Colon (tissue), 2 donors: Measurements from ENCODE around the gene SERPINI1.

Experiments
- FAIRE-seq: peaks from 2 replicates; lab custom pipeline; 2012; peaks lifted over from hg19 to GRCh38; lab: Jason Lieb, UNC
- donor health status: control.
- donor health status: control.

SERPINI1 gene

DNA sequence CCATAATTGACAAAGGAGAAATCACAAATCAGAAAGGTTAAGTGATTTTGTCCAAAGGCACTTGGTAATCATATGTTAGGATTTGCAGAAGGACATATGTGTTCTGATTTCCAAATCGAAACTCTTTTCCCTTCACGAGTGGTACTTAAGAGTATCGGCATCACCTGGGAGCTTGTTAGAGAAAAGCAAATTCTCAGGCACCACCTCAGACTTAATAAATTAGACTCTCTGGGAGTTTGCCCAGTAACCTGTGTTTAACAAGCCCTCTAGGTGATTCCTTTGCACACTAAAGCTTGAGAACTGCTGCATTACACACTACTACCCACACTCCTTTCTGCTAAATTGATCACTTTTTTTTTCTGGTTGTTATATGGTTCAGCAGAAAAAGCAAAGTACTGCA, 116.2 kb downstream of the SERPINI1 start:
- no peak for FAIRE-seq

- no peak for FAIRE-seq
Measured at GRCh38 chr3:167852216-167852615, 116.7 kb downstream of the SERPINI1 start.

DNA sequence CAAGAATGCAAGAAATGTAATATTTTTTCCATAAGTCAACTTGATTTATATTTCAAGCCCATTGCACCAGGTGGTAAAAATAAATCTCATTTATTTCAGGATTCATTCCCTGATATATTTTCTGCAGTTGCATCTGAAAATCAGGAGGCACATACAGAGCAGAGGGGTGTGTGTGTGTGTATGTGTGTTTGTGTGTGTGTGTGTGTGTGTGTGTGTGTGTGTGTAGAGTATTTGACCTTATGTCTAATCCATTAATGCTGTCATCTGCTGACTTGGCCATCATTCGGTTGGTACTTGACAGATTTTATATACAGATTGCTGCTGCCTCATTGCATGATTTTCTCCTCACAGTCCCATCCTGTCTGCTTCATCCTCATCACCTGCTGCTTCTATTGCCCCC, 118.5 kb downstream of the SERPINI1 start:
- no peak for FAIRE-seq

DNA sequence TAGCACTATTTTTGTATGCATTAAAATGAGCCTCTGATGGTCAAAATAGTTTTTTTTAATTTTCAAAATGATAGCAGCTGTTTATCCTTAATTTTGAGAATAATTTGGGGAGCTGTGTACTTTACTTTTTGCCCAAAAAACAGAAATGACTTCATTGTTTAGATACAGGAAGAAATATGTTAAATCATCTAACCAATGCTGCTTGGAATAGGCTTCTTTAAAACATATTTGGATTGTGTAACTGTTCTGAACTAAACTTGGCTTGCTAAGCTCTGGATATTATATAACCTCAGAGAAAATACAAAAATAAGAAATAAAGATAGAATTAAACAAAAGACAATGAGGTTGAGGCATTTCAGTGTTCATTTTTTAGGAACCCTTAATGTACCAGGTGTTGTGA, 119.3 kb downstream of the SERPINI1 start:
- no peak for FAIRE-seq

DNA sequence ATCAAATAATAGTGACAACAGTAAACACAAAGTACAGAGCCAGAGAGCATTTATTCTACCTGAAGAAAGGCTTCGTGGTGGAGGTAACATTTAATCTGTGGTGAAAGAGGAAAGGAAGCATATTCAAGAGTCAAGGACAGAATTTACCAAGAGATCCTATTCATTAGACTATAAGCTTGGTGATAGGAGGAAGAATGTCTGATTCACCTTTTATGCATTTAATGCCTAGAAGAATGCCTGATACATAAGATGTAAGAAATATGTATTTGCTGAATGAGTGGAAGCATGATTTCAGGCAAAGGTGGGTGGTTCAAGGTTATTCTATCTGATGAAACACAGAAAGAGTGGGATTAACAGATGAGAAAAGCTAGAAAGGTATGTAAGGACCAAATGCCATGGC, 119.8 kb downstream of the SERPINI1 start:
- no peak for FAIRE-seq

DNA sequence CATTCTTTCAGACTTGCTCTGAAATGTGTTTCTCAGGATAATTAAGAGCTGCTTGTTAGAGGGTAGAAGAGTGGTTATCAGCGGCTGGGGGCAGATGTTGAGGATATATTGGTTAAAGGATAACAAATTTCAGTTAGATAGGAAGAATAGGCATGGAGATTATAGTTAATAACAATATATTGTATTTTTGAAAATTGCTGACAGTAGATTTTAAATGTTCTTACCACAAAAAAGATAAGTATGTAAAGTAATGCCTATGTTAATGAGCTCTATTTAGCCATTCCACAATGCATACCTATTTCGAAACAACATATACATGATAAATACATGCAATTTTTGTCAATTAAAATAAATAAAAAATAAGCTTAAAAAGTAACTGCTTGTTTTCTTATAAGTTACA, 123.3 kb downstream of the SERPINI1 start:
- FAIRE-seq = no peak

DNA sequence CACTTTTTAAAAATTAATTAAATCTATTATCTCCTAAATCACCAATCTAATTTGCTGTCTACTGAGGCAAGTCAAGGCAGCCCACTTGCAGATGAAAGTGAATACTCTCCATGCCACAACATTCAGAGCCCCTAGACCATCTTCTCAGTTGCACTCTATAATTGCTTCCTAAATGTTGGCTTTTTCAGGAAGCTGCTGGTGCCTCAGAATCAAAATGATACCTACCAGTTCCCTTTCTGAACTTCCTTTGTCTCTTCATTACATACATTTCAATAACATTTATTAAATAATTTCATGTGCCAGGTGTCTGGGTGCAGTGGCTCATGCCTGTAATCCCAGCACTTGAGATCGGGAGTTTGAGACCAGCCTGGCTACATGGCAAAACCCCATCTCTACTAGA, 124.1 kb downstream of the SERPINI1 start:
- no peak for FAIRE-seq

- FAIRE-seq = no peak
Measured at GRCh38 chr3:167861649-167862048, 126.1 kb downstream of the SERPINI1 start.

GRCh38 chr3:167862104-167862730, 126.7 kb downstream of the SERPINI1 start:
- FAIRE-seq = no peak

- FAIRE-seq = no peak
Measured at GRCh38 chr3:167863811-167864551, 128.5 kb downstream of the SERPINI1 start.

DNA sequence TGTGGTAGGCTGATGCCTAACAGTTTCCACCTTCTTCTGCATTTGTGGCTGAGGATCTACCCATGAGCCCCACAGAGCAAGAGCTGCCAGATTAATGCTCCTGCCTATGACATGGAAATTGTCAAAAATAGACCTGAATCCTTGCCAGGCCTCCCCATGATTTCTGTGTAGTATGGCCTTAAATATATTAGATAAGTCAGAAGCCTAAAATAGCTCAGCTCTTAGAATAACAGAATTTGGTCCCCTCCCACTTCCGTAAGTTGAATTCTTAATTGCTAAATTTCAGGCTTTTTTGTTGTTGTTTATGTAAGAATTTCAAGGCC, 129.0 kb downstream of the SERPINI1 start:
- FAIRE-seq = no peak

GRCh38 chr3:167866331-167866730, 130.8 kb downstream of the SERPINI1 start:
- no peak for FAIRE-seq

- no peak for FAIRE-seq
Measured at GRCh38 chr3:167867981-167868380, 132.5 kb downstream of the SERPINI1 start.

GRCh38 chr3:167870181-167870580, 134.7 kb downstream of the SERPINI1 start:
- no peak for FAIRE-seq

- FAIRE-seq = no peak
Measured at GRCh38 chr3:167870759-167871158, 135.2 kb downstream of the SERPINI1 start.

- FAIRE-seq = no peak
Measured at GRCh38 chr3:167872032-167872431, 136.5 kb downstream of the SERPINI1 start.

DNA sequence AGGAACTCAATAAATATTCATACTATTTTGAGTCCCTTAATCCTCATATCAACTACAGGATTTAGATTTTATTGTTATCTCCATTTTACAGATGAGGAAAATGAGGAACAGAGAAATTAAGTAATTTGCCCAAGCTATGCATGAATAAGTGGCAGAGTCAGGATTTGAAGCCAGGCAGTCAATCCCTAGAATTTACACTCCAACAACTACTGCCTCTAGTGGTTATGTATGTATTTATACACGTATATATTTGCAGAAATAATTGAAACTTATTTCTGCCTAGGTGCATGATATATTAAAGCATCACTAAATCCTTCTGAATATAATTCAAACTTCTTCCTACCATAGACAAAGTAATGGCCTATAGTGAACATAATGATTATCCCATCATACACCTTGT, 137.4 kb downstream of the SERPINI1 start:
- FAIRE-seq = no peak

- FAIRE-seq = no peak
Measured at GRCh38 chr3:167874671-167875372, 139.3 kb downstream of the SERPINI1 start.
